KOPT-K1 (cell line): ENCODE results near the gene COL6A6.

Source experiments
- H3K27ac ChIP-seq: fragments of 200-600 bp; sonication (generic); 2 replicates; pipeline ENCODE4 v1.5.1; 2016; ENCODE audit warnings: antibody characterized with exemption, mild to moderate bottlenecking, low read depth, low read length; ENCODE audit not compliant: poor library complexity, severe bottlenecking
- H3K36me3 ChIP-seq: fragments of 200-600 bp; sonication (generic); 2 replicates; pipeline ENCODE4 v1.5.1; 2017; ENCODE audit warnings: antibody characterized with exemption, mild to moderate bottlenecking, low read length, moderate library complexity; ENCODE audit not compliant: insufficient read depth
- H3K9me3 ChIP-seq: fragments of 200-600 bp; sonication (generic); 2 replicates; pipeline ENCODE4 v1.5.1; 2017; ENCODE audit warnings: antibody characterized with exemption, low read length, mild to moderate bottlenecking; ENCODE audit not compliant: insufficient read depth, poor library complexity, severe bottlenecking

The COL6A6 gene

DNA sequence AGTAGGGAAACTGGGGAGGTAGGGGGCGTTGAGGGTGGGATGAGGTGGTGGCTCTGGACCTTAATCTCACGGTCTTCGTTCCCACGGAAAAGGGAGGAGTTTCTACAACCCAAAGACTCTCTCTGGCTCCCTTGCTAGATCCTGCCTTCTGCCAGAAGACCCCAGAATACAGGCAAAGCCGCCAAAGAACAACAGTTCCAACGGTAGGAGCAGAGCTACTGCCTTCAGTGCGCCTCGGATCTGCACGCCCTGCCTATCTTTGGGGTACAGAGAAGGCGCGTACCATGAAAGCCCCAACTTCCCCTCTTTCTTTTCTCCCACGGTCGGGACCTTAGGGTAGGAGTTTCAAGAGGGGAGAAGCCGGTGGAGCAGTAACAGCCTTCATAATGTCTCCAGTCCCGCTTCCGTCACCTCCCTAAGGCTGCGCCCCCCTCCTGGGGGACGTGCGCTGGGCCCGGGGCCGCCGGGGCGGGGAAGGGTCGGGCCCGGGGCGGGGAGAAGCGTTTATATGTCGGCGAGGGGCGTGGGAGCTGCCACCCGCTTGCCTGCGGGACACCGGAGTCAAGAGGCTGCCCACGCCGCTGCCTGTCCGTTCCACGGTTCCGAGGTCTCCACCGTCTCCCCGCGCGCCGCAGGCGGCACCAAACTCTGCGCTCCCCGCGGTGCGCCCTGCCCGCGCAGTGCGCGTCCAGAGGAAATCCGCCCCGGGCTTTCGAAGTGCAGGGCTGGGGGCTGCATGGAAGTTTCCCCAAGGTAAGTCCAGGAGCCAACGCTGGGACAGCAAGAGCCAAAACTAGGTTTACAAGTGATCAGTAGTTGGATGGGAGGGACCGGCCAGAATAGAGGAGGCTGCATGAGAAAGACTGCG is at the start of gene COL6A6:
Gene COL6A6, plus strand, starts transcription at position 533 of the 868 bp plus-strand sequence. CDS start 43,188 bp downstream, outside the sequence.
- H3K9me3 ChIP-seq: peaks cover 6% of the 10 kb centered on the region
- H3K36me3 ChIP-seq: no peaks in the 10 kb centered on the region
- no peak within 1 kb of the TSS for H3K27ac ChIP-seq

GRCh38 chr3:130468311-130468710 is 48.7 kb upstream of the COL6A6 start:
- Histone ChIP-seq H3K27ac (no peak overlapping the region), H3K9me3 (no peaks in the 10 kb centered on the region)

DNA sequence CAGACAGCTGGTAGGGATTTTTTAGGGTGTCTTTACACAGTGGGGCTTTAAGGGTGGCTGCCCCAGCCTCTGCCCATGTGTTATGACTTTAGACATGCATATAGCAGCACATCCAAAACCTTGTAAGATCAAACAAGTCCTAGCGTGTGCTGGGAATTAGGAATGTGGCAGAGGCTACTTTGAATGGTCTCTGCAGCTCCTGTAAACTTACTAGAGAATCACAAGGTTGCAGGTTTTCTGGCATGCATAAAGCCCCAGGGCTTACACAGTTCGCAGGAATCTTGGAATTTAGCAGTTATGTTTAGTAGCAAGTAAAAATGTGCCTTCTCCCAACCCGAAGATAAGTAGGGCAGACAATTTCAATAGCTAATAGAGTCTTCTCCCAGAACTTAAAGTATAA is 46.9 kb upstream of the COL6A6 start:
- Histone ChIP-seq H3K36me3 (no peaks in the 10 kb centered on the region), H3K9me3 (no peaks in the 10 kb centered on the region), H3K27ac (no peak overlapping the region)

More at GRCh38 chr3:130468311-130468710, 48.7 kb upstream of the COL6A6 start:
- H3K36me3 ChIP-seq: no peaks in the 10 kb centered on the region

DNA sequence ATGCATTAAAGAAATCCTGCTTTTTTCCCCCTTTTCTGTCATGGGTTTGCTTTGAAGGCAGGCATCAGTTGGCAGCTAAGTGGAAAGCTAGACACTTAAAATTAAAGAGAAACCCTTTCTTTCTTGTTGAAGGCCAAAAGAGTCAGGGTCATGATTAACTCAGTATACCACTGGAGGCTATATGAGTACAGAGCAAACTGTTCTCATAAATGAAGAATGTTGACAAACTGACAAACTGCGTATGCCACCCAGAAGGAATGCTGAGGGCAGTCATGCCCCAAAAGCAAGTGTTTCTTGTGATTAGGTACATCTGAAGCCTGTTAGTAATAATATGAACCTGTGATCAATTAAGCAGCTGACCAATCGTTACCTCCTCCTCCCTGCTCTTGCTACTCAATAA is 43.6 kb upstream of the COL6A6 start:
- H3K27ac ChIP-seq: no peak overlapping the region
- no peaks in the 10 kb centered on the region for H3K36me3 ChIP-seq
- no peaks in the 10 kb centered on the region for H3K9me3 ChIP-seq

GRCh38 chr3:130480736-130481135 is 36.2 kb upstream of the COL6A6 start:
- Histone ChIP-seq H3K36me3 (no peaks in the 10 kb centered on the region), H3K27ac (no peak overlapping the region), H3K9me3 (no peaks in the 10 kb centered on the region)

- no peaks in the 10 kb centered on the region for H3K36me3 ChIP-seq
These were observed 28.7 kb upstream of the COL6A6 start for GRCh38 chr3:130488288-130488687.

GRCh38 chr3:130488769-130489450 is 28.1 kb upstream of the COL6A6 start:
- no peaks in the 10 kb centered on the region for H3K9me3 ChIP-seq
- no peaks in the 10 kb centered on the region for H3K36me3 ChIP-seq
- no peak overlapping the region for H3K27ac ChIP-seq

More at GRCh38 chr3:130488288-130488687, 28.7 kb upstream of the COL6A6 start:
- H3K27ac ChIP-seq: no peak overlapping the region
- H3K9me3 ChIP-seq: no peaks in the 10 kb centered on the region

- Histone ChIP-seq H3K9me3 (no peaks in the 10 kb centered on the region), H3K36me3 (no peaks in the 10 kb centered on the region), H3K27ac (no peak overlapping the region)
These were observed 26.7 kb upstream of the COL6A6 start for GRCh38 chr3:130490241-130490640.

- Histone ChIP-seq H3K9me3 (no peaks in the 10 kb centered on the region), H3K27ac (no peak overlapping the region), H3K36me3 (no peaks in the 10 kb centered on the region)
These were observed 25.5 kb upstream of the COL6A6 start for GRCh38 chr3:130491431-130491830.

- Histone ChIP-seq H3K9me3 (no peaks in the 10 kb centered on the region), H3K27ac (no peak overlapping the region), H3K36me3 (no peaks in the 10 kb centered on the region)
These were observed 12.3 kb upstream of the COL6A6 start for GRCh38 chr3:130504701-130505100.

DNA sequence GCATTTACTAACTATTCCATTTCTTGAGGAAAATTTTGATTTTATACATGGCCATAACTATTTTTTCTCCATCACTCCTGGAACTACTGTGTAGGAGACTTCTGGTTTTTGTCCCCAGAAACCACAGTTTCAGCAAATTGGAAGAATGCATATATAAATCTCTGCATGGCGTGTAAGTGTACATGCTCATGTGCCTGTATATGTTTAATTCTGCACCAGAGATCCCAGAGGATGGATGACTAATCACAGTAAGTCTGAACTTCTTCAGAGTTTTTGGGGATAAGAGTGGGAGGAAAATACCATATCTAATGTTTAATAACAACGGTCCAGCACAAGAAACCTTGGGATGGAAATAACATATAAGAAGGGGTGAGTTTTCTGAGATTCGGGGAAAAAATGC is 10.9 kb upstream of the COL6A6 start:
- no peaks in the 10 kb centered on the region for H3K36me3 ChIP-seq
- H3K9me3 ChIP-seq: no peaks in the 10 kb centered on the region
- H3K27ac ChIP-seq: no peak overlapping the region

GRCh38 chr3:130507746-130508145 is 9.2 kb upstream of the COL6A6 start:
- Histone ChIP-seq H3K9me3 (no peaks in the 10 kb centered on the region), H3K27ac (no peak overlapping the region), H3K36me3 (no peaks in the 10 kb centered on the region)

GRCh38 chr3:130509008-130509407 is 8.0 kb upstream of the COL6A6 start:
- H3K27ac ChIP-seq: no peak overlapping the region
- no peaks in the 10 kb centered on the region for H3K9me3 ChIP-seq
- no peaks in the 10 kb centered on the region for H3K36me3 ChIP-seq

- Histone ChIP-seq H3K9me3 (peaks cover 6% of the 10 kb centered on the region), H3K27ac (no peak overlapping the region), H3K36me3 (no peaks in the 10 kb centered on the region)
These were observed 2.3 kb upstream of the COL6A6 start for GRCh38 chr3:130514681-130515080.

GRCh38 chr3:130515755-130516154 is 1.2 kb upstream of the COL6A6 start:
- H3K36me3 ChIP-seq: no peaks in the 10 kb centered on the region
- peaks cover 6% of the 10 kb centered on the region for H3K9me3 ChIP-seq
- H3K27ac ChIP-seq: no peak overlapping the region
